NCI-H82 treated with DMSO at 0.1 percent for 48 hours (cell line): Measurements from ENCODE around the gene ABHD17C.
"Not testable (repeated sequence)": the region's sequence is repeated elsewhere in the genome, so short reads cannot be mapped to it uniquely, and the experiment has no call there.

Experiments
- DNase-seq: peaks from one replicate; lab custom pipeline; 2025; ENCODE audit not compliant: unreplicated experiment; lab: John Stamatoyannopoulos, UW

ABHD17C gene

GRCh38 chr15:80760960-80761359 lies 65.8 kb downstream of the ABHD17C start:
- DNase-seq = no peak

DNA sequence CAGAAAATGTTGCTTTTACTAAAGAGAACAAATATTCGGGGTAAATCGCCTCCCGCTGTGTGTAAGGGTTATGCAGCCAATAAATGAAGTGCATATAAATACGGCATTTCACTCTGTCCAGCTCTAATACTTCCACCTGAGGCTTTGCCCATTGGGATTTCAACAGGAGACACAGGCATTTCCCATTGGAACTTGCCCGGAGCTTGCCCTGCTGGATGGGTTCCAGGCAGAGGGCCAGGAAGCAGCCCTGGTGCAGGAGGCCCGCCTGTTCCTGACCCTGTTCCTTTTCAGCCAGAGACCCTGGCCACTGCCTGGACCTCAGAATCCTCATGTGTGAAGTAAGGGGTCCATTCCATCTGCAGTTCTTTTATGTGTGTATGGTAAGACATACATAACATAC lies 66.6 kb downstream of the ABHD17C start:
- DNase-seq = no peak

GRCh38 chr15:80763235-80763634 lies 68.1 kb downstream of the ABHD17C start:
- DNase-seq = not testable (repeated sequence)

DNA sequence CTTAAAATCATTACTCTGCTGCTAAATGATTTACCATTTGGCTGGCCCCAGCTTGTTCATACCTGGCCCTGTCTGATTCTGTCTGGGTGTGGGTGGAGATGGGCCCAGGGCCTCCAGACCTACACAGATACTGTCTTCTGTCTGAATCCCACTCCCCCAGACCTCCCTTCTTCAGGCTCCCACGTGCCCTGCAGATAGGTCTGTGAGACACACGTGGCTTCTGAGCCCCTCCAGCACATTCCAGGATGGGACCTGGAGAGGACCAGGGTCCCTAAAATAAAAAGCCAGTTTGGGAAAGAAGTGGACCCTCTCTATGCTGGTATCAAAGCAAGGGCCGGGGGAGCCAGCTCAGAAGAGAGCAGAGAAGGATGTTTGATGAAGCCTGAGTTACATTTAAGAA lies 69.4 kb downstream of the ABHD17C start:
- no peak for DNase-seq

GRCh38 chr15:80766275-80766674 lies 71.2 kb downstream of the ABHD17C start:
- no peak for DNase-seq

- DNase-seq = no peak
Observed at GRCh38 chr15:80768158-80768557, 73.0 kb downstream of the ABHD17C start.

DNA sequence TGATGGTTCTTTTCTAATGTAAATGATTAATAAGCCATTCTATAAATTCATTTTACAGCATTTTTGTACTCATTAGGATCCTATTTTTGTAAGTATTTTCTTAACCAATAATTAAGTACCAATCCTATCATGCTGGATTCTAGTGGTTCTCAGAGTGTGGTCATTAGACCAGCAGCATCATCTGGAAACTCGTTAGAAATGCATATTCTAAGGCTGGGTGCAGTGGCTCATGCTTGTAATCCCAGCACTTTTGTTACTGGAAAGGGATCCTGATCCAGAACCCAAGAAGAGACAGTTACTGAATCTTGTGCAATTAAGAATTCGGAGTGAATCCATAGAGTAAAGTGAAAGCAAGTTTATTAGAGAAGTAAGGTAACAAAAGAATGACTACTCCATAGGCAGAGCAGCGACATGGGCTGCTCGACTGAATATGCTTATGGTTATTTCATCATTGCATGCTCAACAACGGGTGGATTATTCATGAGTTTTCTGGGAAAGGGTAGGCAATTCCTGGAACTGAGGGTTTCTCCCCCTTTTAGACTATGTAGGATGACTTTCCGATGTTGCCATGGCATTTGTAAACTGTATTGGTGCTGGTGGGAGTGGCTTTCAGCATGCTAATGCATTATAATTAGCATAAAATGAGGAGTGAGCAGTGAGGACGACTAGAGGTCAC lies 74.2 kb downstream of the ABHD17C start:
- DNase-seq = no peak

- no peak for DNase-seq
Observed at GRCh38 chr15:80769829-80770705, 75.0 kb downstream of the ABHD17C start.

DNA sequence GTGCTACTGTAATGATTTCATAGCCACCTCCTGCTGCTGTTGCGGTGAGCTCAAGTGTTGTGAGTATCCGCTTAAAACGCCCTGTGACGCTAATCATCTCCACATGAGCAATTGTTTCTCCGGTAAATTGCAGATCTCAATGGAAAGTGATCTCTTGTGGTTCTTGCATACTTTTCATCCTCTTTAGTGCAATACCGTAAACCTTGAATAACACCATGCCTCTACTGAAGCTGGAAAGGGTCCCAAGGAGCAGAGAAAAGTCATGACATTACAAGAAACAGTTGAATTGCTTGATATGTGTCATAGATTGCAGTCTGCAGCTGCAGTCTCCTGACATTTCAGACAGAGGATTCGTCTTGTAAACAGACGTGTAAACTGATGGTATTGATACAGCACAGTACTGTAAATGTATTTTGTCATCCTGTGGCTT lies 78.0 kb downstream of the ABHD17C start:
- DNase-seq = no peak

GRCh38 chr15:80773792-80774352 lies 78.8 kb downstream of the ABHD17C start:
- no peak for DNase-seq

DNA sequence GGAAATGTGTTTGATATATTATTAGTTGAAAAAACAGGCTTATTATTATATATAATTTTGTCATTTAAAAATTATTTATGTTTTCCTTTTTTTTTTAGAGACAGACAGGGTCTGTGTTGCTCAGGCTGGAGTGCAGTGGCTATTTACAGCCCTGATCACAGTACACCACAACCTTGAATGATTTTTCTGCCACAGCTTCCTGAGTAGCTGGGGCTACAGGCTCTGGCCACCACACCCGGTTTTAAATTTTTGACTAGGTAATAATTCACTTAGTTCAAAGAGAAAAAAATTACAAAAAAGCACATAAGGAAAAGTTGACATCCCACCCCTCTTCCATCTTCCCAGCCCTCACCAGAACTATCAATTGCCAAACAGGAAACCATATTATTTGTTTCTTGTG lies 79.4 kb downstream of the ABHD17C start:
- no peak for DNase-seq

GRCh38 chr15:80775338-80775737 lies 80.2 kb downstream of the ABHD17C start:
- DNase-seq = no peak

GRCh38 chr15:80776420-80777045 lies 81.4 kb downstream of the ABHD17C start:
- DNase-seq = peak; percentile 5

- no peak for DNase-seq
Observed at GRCh38 chr15:80777137-80777536, 82.0 kb downstream of the ABHD17C start.

DNA sequence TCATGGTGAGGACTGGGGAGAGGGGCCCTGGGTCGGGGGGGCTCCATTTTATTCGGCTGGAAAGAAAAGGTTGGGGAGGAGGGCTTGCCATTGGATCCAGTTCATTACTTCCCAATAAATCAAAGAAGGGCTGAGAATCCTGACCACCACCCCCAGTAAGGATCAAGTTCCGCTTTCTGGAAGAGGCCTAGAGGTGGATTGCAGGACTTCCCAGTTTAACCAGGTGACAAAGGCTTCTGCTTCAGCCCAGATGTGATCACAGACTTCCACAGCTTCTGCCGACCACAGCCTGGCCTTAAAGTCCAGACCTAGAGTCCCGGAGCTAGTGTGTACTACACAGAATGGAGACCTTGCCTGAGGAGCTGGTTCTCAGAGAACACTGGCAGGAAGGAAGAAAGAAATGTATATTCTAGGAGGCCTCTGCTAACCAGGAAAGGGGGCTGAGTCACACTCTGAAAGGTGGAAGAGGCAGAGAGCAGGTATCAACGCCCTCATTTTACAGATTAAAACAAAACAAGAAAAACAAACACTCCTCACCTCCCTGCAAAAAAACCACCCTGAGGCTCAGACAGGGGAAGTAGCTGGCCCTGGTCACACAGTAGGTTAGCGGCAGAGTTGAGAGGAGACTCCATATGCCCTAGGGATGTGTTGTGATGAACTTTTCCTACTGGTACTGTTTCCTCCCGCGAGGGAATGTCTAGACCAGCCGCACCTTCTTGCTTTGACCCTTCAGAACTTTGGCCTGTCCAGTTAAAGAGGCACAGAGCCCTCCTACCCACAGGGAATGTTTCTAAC lies 82.9 kb downstream of the ABHD17C start:
- no peak for DNase-seq

- DNase-seq = no peak
Observed at GRCh38 chr15:80778621-80778963, 83.5 kb downstream of the ABHD17C start.

- peak; percentile 30 for DNase-seq
Observed at GRCh38 chr15:80778964-80779657, 84.0 kb downstream of the ABHD17C start, which contains the start of gene CEMIP. Gene CEMIP, plus strand, starts transcription at chr15:80779370. Its CDS starts 94,510 bp downstream, at chr15:80873880.

DNA sequence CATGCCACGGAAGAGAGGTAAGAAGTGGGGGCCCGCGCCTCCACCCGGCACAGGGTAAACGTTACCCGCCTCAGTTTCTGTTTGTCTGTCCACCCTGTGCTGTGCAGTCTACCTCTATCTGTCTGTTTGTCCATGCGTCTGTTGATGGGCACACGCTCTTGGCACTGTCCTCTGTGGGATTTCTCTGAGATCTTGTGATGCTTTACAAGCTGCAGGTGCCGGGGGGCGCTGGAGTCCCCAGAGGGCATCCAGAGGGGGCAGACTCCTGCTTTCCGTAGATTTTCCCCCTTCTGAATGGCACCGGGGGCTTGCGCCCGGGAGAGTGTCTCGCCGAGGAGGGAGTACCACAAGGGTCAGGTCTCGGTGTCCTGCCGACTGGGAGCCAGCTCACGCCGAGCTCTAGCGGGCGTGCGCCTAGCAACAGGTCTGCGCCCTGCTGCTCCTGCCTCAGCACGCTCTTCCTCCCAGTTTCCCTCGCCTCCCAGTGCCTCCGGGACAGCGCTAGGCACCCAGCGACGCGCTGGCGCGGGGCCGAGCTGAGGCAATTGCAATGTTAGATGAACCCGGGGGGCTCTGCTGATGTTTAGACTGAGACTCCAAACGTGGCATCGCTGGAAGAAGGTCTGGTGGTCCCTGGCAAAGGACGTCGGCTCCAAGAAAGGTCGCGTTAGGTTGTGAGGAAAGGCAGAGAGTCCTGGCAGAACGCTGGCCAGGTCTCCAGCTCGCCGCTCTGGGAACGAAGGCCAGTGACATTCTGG lies 84.7 kb downstream of the ABHD17C start:
- no peak for DNase-seq

DNA sequence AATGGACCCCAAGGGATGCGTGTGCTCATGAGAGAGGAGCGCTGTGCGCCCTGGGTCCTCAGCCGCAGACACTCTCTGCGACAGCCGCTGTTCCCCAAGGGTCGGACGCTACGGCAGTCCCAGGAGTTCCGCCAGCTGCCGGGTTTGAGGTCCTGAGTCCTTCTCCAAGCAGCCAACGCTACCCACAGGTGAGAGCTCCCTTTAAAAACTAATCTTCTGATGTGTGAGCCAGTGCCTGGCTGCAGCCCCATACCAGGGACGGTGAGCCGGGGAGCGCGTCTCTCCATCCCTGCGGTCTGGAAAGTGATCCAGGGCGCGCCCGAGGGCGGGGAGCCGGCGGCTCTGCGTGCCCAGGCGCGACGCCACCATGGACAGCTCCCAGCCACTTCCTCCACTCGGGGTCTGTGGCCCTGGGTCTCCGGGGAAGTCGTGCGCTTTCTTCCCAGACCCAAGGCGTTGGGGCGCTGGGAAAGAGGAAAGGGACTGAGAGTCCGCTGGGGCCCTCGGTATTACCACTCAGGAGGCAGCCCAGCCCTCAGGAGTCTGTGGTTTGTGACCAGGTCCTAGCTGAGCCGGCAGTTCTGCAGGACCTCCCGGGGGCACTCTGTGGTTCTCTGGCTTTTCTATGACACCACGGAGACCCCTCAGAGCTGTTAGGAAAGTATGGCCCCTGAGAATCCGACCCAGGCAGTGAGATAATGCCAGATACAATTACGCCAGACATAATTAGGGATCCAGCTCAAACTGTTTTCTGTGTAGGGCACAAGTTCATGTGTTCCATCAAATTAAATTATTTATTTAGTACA lies 85.5 kb downstream of the ABHD17C start:
- no peak for DNase-seq
